Thoracic aorta (tissue), 2 donors: Measurements from ENCODE around the gene IL11RA. TPM values are rescaled to one million over a fixed set of nuclear protein-coding genes. Genes with fewer than 3 reads are reported as not detected.

Source experiments
- ATAC-seq: fragments of 150-250 bp; one replicate; pipeline ENCODE4 v1.8.0; 2017; ENCODE audit warnings: low read depth; ENCODE audit not compliant: insufficient number of reproducible peaks, low FRiP score
- DNase-seq: peaks from one replicate; pipeline ENCODE4 v3.0.0-alpha.2; 2020; ENCODE audit warnings: low spot score
- H3K27ac ChIP-seq, 2 donors: fragments of 200-600 bp; sonication (generic); 1 replicate in 1 of 2; 2 replicates in 1 of 2; pipeline ENCODE4 v1.5.1; 2016; ENCODE audit warnings: mild to moderate bottlenecking in 2 of 2, moderate library complexity in 2 of 2
- H3K27me3 ChIP-seq: fragments of 200-600 bp; sonication (generic); replicated peaks from 2 replicates; pipeline ENCODE4 v1.6.0; 2016; ENCODE audit warnings: mild to moderate bottlenecking; ENCODE audit not compliant: insufficient read depth
- H3K36me3 ChIP-seq: fragments of 200-600 bp; sonication (generic); one replicate; pipeline ENCODE4 v1.5.1; 2016
- H3K4me1 ChIP-seq, 2 donors: fragments of 200-600 bp; sonication (generic); 1 replicate in 1 of 2; 2 replicates in 1 of 2; pipeline versions ENCODE4 v1.5.1 to v1.6.0; 2016; ENCODE audit warnings: low read depth in 2 of 2, mild to moderate bottlenecking in 1 of 2; ENCODE audit not compliant: control insufficient read depth in 1 of 2
- H3K4me3 ChIP-seq: fragments of 200-600 bp; sonication (generic); 2 replicates; pipeline ENCODE4 v1.5.1; 2016; ENCODE audit warnings: mild to moderate bottlenecking
- H3K9me3 ChIP-seq: fragments of 200-600 bp; sonication (generic); 2 replicates; pipeline ENCODE4 v1.5.1; 2016
- CTCF ChIP-seq: fragments of 200-600 bp; sonication (generic); IDR thresholded peaks from one replicate; pipeline ENCODE4 v1.5.1; 2019; ENCODE audit warnings: antibody characterized with exemption
- total RNA-seq, 2 donors: library from RNA; depleted of rRNA; stranded (reverse); fragments of >200 nt; gene quantifications; one replicate each; pipeline versions ENCODE4 v1.1.0 to v1.2.3, GENCODE V29; 2016

The IL11RA gene
- total RNA-seq, 2 donors from 2014 or later = 81.3 to 99.0 TPM

GRCh38 chr9:34610434-34611206 is 41.4 kb upstream of the IL11RA start:
- Histone ChIP-seq H3K27ac (no peak overlapping the region), H3K4me3 (peak overlapping the region; percentile 85)
- TF ChIP-seq CTCF = no peak

GRCh38 chr9:34611251-34611810 is 40.7 kb upstream of the IL11RA start:
- H3K36me3 ChIP-seq = peaks cover 24% of the 10 kb centered on the region

More at GRCh38 chr9:34610434-34611206, 41.4 kb upstream of the IL11RA start:
- ATAC-seq (no peak), DNase-seq (no peak)
- H3K27me3 ChIP-seq = no peaks in the 10 kb centered on the region
- H3K4me1 ChIP-seq = peaks cover 4 to 23% of the 10 kb centered on the region in 2 donors
- H3K9me3 ChIP-seq = no peaks in the 10 kb centered on the region
- peaks cover 18% of the 10 kb centered on the region for H3K36me3 ChIP-seq

GRCh38 chr9:34611811-34612787 is 39.9 kb upstream of the IL11RA start, which contains the start of gene RPP25L:
TSS of gene RPP25L (minus strand) at chr9:34612097. CDS start at chr9:34611296, 801 bp downstream.
- Histone ChIP-seq H3K9me3 (no peaks in the 10 kb centered on the region), H3K36me3 (peaks cover 32% of the 10 kb centered on the region), H3K4me3 (peak within 1 kb of the TSS; percentile 85), H3K27me3 (no peaks in the 10 kb centered on the region), H3K27ac (peak within 1 kb of the TSS; percentile 56 to 70), H3K4me1 (peaks cover 4 to 23% of the 10 kb centered on the region in 2 donors)
- ATAC-seq (peak; percentile 77), DNase-seq (no peak)
- TF ChIP-seq CTCF = no peak

More at GRCh38 chr9:34611251-34611810, 40.7 kb upstream of the IL11RA start:
- H3K27me3 ChIP-seq = no peaks in the 10 kb centered on the region
- peak overlapping the region; percentile 56 to 70 for H3K27ac ChIP-seq
- no peak for TF ChIP-seq CTCF
- no peaks in the 10 kb centered on the region for H3K9me3 ChIP-seq
- DNase-seq (no peak), ATAC-seq (no peak)
- peak overlapping the region; percentile 85 for H3K4me3 ChIP-seq
- peaks cover 4 to 23% of the 10 kb centered on the region in 2 donors for H3K4me1 ChIP-seq

- Histone ChIP-seq H3K27me3 (no peaks in the 10 kb centered on the region), H3K4me1 (peaks cover 4 to 23% of the 10 kb centered on the region in 2 donors), H3K9me3 (no peaks in the 10 kb centered on the region), H3K27ac (peak overlapping the region in 1 of 2 donors; percentile 32), H3K4me3 (peak overlapping the region; percentile 85), H3K36me3 (peaks cover 39% of the 10 kb centered on the region)
- TF ChIP-seq CTCF = peak; percentile 78
- DNase-seq (no peak), ATAC-seq (peak; percentile 66)
Measured at GRCh38 chr9:34612788-34613390, 39.1 kb upstream of the IL11RA start.
